GM23338 (cell line): ENCODE data around the gene MT1A. TPM values are rescaled to one million over a fixed set of nuclear protein-coding genes. Genes with fewer than 3 reads are reported as not detected.

Source experiments
- ATAC-seq: fragments of 200-7000 bp; cut with Tn5 transposase; 3 replicates; pipeline ENCODE4 v1.9.1; 2020
- DNase-seq: peaks from one replicate; pipeline ENCODE4 v3.0.0-alpha.2; 2015; ENCODE audit warnings: low spot score
- H2AFZ ChIP-seq: fragments of 200-600 bp; sonication (generic); 2 replicates; pipeline ENCODE4 v1.8.0; 2016; ENCODE audit warnings: antibody characterized with exemption, mild to moderate bottlenecking, moderate library complexity
- H3F3A ChIP-seq: fragments of 200-600 bp; sonication (generic); replicated peaks from 2 replicates; pipeline ENCODE4 v1.8.0; 2017; ENCODE audit warnings: antibody characterized with exemption, mixed run types, low read depth
- H3K27ac ChIP-seq: fragments of 200-600 bp; sonication (generic); 2 replicates; pipeline ENCODE4 v1.6.1; 2016; ENCODE audit warnings: low read depth
- H3K27me3 ChIP-seq: fragments of 200-600 bp; sonication (generic); 2 replicates; pipeline ENCODE4 v1.8.0; 2016; ENCODE audit warnings: mild to moderate bottlenecking, mixed run types, moderate library complexity; ENCODE audit not compliant: insufficient read depth
- H3K36me3 ChIP-seq: fragments of 200-600 bp; sonication (generic); 2 replicates; pipeline ENCODE4 v1.8.0; 2016; ENCODE audit warnings: mild to moderate bottlenecking; ENCODE audit not compliant: insufficient read depth
- H3K4me1 ChIP-seq: fragments of 200-600 bp; sonication (generic); 2 replicates; pipeline ENCODE4 v1.8.0; 2016; ENCODE audit warnings: mild to moderate bottlenecking, moderate library complexity; ENCODE audit not compliant: insufficient read depth
- H3K4me2 ChIP-seq: fragments of 200-600 bp; sonication (generic); 2 replicates; pipeline ENCODE4 v1.7.1; 2017; ENCODE audit warnings: mixed run types
- H3K4me3 ChIP-seq: fragments of 200-600 bp; sonication (generic); 2 replicates; pipeline ENCODE4 v1.6.1; 2016; ENCODE audit warnings: mixed run types
- H3K79me2 ChIP-seq: fragments of 200-600 bp; sonication (generic); replicated peaks from 2 replicates; pipeline ENCODE4 v1.8.0; 2017; ENCODE audit warnings: mild to moderate bottlenecking; ENCODE audit not compliant: insufficient read depth
- H3K9me2 ChIP-seq: fragments of 200-600 bp; sonication (generic); 2 replicates; pipeline ENCODE4 v1.8.0; 2017; ENCODE audit not compliant: insufficient read depth
- H4K20me1 ChIP-seq: fragments of 200-600 bp; sonication (generic); replicated peaks from 2 replicates; pipeline ENCODE4 v1.8.0; 2017; ENCODE audit warnings: mild to moderate bottlenecking; ENCODE audit not compliant: insufficient read depth
- H3K27ac Mint-ChIP-seq: 2 replicates; pipeline ENCODE4 v1.8.0; 2020; ENCODE audit warnings: inconsistent platforms, mild to moderate bottlenecking, moderate library complexity, mixed read lengths
- H3K27me3 Mint-ChIP-seq: 3 replicates; pipeline ENCODE4 v1.8.0; 2022; ENCODE audit warnings: low read depth, mild to moderate bottlenecking, moderate library complexity, mixed read lengths, inconsistent platforms; ENCODE audit not compliant: insufficient read depth, poor library complexity
- H3K36me3 Mint-ChIP-seq: 3 replicates; pipeline ENCODE4 v1.8.0; 2021; ENCODE audit warnings: low read depth, mild to moderate bottlenecking, inconsistent platforms, moderate library complexity, mixed read lengths
- H3K4me1 Mint-ChIP-seq: 3 replicates; pipeline ENCODE4 v1.8.0; 2020; ENCODE audit warnings: mild to moderate bottlenecking, inconsistent platforms, mixed read lengths
- H3K4me3 Mint-ChIP-seq: 3 replicates; pipeline ENCODE4 v1.8.0; 2021; ENCODE audit warnings: moderate library complexity, mild to moderate bottlenecking, inconsistent platforms, mixed read lengths
- H3K9me3 Mint-ChIP-seq: 3 replicates; pipeline ENCODE4 v1.8.0; 2020; ENCODE audit warnings: moderate library complexity, mild to moderate bottlenecking, inconsistent platforms, mixed read lengths
- CREB1 ChIP-seq: fragments of 250-450 bp; sonication (Bioruptor Pico); IDR thresholded peaks from 2 replicates; pipeline ENCODE4 v1.5.0; 2020; ENCODE audit warnings: low read depth, mild to moderate bottlenecking, moderate library complexity
- EZH2 ChIP-seq: fragments of 200-600 bp; sonication (generic); IDR thresholded peaks from one replicate; pipeline ENCODE4 v1.8.0; 2017; ENCODE audit warnings: antibody characterized with exemption, mild to moderate bottlenecking, low read depth; ENCODE audit not compliant: unreplicated experiment
- EZH2phosphoT487 ChIP-seq: fragments of 200-600 bp; sonication (generic); IDR thresholded peaks from one replicate; pipeline ENCODE4 v1.8.1; 2018; ENCODE audit warnings: antibody characterized with exemption; ENCODE audit not compliant: unreplicated experiment
- JUNB ChIP-seq: IDR thresholded peaks from one replicate; pipeline ENCODE4 v1.6.1; 2016; ENCODE audit warnings: antibody characterized with exemption; ENCODE audit not compliant: unreplicated experiment
- NANOG ChIP-seq: IDR thresholded peaks from 2 replicates; pipeline ENCODE4 v1.6.1; 2016; ENCODE audit warnings: antibody characterized with exemption, borderline replicate concordance
- POLR2AphosphoS5 ChIP-seq: IDR thresholded peaks from 2 replicates; pipeline ENCODE4 v1.6.1; 2016; ENCODE audit warnings: antibody characterized with exemption, low read depth
- STAT1 ChIP-seq: IDR thresholded peaks from one replicate; pipeline ENCODE4 v1.6.1; 2016; ENCODE audit warnings: antibody characterized with exemption; ENCODE audit not compliant: unreplicated experiment
- ZNF114 ChIP-seq: fragments of 250-450 bp; sonication (Bioruptor Pico); IDR thresholded peaks from 2 replicates; pipeline ENCODE4 v1.5.0; 2020; ENCODE audit warnings: mild to moderate bottlenecking, moderate library complexity
- ZNF331 ChIP-seq: fragments of 250-450 bp; sonication (Bioruptor Pico); IDR thresholded peaks from 2 replicates; pipeline ENCODE4 v1.5.0; 2020; ENCODE audit warnings: low read depth, mild to moderate bottlenecking, moderate library complexity
- polyA plus RNA-seq: library from polyadenylated mRNA; unstranded; fragments of >200 nt; fragmentation: Nextera tagmentation; extraction: Ambion mirVana; gene quantifications from 2 replicates; pipeline ENCODE4 v1.2.1, GENCODE V29; 2016
- total RNA-seq: library from RNA; depleted of rRNA; stranded (reverse); fragments of >200 nt; shearing (Covaris generic); gene quantifications from 2 replicates; pipeline ENCODE4 v1.2.3, GENCODE V29; 2014
- TF ChIP-seq, protein P1 (sequence below): IDR thresholded peaks from 2 replicates; pipeline ENCODE4 v1.6.1; 2016; ENCODE audit warnings: antibody characterized with exemption
- TF ChIP-seq, protein P2 (sequence below), 2 experiments: fragments of 200-600 bp in 1 of 2; sonication (generic) in 1 of 2; conservative IDR thresholded peaks; 2 replicates each; pipeline versions ENCODE4 v1.5.1 to v1.6.1; 2016 to 2017; ENCODE audit warnings: antibody characterized with exemption in 2 of 2, low read depth in 2 of 2, mild to moderate bottlenecking in 2 of 2, moderate library complexity in 1 of 2
- TF ChIP-seq, protein P3 (sequence below): IDR thresholded peaks from one replicate; pipeline ENCODE4 v1.6.1; 2018; ENCODE audit warnings: antibody characterized with exemption; ENCODE audit not compliant: unreplicated experiment
- TF ChIP-seq, protein P4 (sequence below): fragments of 250-450 bp; sonication (Bioruptor Pico); IDR thresholded peaks from 2 replicates; pipeline ENCODE4 v1.5.0; 2020; ENCODE audit warnings: mild to moderate bottlenecking, moderate library complexity

MT1A gene
- total and polyA plus RNA-seq, 2 experiments from 2014 or later: 2.5 TPM; not detected in 1

DNA sequence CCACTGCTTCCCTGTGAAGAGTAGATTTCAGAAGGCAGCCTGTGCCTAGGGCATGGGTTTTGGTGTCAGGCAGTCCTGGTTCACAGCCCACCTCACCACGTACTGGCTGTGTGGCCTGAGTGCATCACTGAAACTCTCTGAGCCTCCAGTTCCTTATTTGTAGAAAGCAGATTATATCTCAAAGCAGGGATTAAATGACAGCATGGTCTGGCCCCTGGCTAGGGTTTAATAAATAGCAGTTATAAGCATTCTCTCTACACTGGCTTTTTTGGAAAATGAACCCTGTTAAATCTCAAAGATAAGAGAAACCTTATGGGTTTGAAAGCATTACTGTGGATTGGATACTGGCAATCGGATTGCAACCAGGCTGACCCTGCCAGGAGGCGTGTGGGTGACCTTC, 8.9 kb upstream of the MT1A start:
- peaks cover 99% of the 10 kb centered on the region for H3K27me3 Mint-ChIP-seq
- H3K27ac ChIP-seq: no peak overlapping the region
- peaks cover 12% of the 10 kb centered on the region; the same call in 1 of the 2 replicates for H3F3A ChIP-seq
- peaks cover 23% of the 10 kb centered on the region for H3K4me1 Mint-ChIP-seq
- no peaks in the 10 kb centered on the region for H3K9me2 ChIP-seq
- no peak overlapping the region for H3K4me3 ChIP-seq
- H3K9me3 Mint-ChIP-seq: no peaks in the 10 kb centered on the region
- no peak overlapping the region for H3K4me3 Mint-ChIP-seq
- ATAC-seq (no peak), DNase-seq (no peak)
- H3K36me3 ChIP-seq: no peaks in the 10 kb centered on the region
- no peak overlapping the region for H2AFZ ChIP-seq
- no peaks in the 10 kb centered on the region for H3K79me2 ChIP-seq
- no peak overlapping the region for H3K27ac Mint-ChIP-seq
- H3K4me1 ChIP-seq: peaks cover 24% of the 10 kb centered on the region; the same call in 1 of the 2 replicates
- H3K27me3 ChIP-seq: peaks cover 100% of the 10 kb centered on the region
- H3K4me2 ChIP-seq: no peak overlapping the region
- H4K20me1 ChIP-seq: peaks cover 19% of the 10 kb centered on the region
- peaks cover 14% of the 10 kb centered on the region; the same call in 1 of the 3 replicates for H3K36me3 Mint-ChIP-seq
- TF ChIP-seq, protein P1, sequence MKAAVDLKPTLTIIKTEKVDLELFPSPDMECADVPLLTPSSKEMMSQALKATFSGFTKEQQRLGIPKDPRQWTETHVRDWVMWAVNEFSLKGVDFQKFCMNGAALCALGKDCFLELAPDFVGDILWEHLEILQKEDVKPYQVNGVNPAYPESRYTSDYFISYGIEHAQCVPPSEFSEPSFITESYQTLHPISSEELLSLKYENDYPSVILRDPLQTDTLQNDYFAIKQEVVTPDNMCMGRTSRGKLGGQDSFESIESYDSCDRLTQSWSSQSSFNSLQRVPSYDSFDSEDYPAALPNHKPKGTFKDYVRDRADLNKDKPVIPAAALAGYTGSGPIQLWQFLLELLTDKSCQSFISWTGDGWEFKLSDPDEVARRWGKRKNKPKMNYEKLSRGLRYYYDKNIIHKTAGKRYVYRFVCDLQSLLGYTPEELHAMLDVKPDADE: no peak
- TF ChIP-seq CREB1 (CRISPR knock-in tag) (no peak), ZNF331 (CRISPR knock-in tag) (no peak), POLR2AphosphoS5 (no peak), EZH2phosphoT487 (no peak), STAT1 (no peak), EZH2 (no peak), ZNF114 (CRISPR knock-in tag) (no peak), NANOG (no peak), JUNB (no peak)
- TF ChIP-seq, protein P2, sequence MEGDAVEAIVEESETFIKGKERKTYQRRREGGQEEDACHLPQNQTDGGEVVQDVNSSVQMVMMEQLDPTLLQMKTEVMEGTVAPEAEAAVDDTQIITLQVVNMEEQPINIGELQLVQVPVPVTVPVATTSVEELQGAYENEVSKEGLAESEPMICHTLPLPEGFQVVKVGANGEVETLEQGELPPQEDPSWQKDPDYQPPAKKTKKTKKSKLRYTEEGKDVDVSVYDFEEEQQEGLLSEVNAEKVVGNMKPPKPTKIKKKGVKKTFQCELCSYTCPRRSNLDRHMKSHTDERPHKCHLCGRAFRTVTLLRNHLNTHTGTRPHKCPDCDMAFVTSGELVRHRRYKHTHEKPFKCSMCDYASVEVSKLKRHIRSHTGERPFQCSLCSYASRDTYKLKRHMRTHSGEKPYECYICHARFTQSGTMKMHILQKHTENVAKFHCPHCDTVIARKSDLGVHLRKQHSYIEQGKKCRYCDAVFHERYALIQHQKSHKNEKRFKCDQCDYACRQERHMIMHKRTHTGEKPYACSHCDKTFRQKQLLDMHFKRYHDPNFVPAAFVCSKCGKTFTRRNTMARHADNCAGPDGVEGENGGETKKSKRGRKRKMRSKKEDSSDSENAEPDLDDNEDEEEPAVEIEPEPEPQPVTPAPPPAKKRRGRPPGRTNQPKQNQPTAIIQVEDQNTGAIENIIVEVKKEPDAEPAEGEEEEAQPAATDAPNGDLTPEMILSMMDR (conservative IDR thresholded peaks at IDR 0.05; ENCODE audit: low read depth in 2 of 2): no peak
- TF ChIP-seq, protein P3, sequence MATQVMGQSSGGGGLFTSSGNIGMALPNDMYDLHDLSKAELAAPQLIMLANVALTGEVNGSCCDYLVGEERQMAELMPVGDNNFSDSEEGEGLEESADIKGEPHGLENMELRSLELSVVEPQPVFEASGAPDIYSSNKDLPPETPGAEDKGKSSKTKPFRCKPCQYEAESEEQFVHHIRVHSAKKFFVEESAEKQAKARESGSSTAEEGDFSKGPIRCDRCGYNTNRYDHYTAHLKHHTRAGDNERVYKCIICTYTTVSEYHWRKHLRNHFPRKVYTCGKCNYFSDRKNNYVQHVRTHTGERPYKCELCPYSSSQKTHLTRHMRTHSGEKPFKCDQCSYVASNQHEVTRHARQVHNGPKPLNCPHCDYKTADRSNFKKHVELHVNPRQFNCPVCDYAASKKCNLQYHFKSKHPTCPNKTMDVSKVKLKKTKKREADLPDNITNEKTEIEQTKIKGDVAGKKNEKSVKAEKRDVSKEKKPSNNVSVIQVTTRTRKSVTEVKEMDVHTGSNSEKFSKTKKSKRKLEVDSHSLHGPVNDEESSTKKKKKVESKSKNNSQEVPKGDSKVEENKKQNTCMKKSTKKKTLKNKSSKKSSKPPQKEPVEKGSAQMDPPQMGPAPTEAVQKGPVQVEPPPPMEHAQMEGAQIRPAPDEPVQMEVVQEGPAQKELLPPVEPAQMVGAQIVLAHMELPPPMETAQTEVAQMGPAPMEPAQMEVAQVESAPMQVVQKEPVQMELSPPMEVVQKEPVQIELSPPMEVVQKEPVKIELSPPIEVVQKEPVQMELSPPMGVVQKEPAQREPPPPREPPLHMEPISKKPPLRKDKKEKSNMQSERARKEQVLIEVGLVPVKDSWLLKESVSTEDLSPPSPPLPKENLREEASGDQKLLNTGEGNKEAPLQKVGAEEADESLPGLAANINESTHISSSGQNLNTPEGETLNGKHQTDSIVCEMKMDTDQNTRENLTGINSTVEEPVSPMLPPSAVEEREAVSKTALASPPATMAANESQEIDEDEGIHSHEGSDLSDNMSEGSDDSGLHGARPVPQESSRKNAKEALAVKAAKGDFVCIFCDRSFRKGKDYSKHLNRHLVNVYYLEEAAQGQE: no peak
- TF ChIP-seq, protein P4, sequence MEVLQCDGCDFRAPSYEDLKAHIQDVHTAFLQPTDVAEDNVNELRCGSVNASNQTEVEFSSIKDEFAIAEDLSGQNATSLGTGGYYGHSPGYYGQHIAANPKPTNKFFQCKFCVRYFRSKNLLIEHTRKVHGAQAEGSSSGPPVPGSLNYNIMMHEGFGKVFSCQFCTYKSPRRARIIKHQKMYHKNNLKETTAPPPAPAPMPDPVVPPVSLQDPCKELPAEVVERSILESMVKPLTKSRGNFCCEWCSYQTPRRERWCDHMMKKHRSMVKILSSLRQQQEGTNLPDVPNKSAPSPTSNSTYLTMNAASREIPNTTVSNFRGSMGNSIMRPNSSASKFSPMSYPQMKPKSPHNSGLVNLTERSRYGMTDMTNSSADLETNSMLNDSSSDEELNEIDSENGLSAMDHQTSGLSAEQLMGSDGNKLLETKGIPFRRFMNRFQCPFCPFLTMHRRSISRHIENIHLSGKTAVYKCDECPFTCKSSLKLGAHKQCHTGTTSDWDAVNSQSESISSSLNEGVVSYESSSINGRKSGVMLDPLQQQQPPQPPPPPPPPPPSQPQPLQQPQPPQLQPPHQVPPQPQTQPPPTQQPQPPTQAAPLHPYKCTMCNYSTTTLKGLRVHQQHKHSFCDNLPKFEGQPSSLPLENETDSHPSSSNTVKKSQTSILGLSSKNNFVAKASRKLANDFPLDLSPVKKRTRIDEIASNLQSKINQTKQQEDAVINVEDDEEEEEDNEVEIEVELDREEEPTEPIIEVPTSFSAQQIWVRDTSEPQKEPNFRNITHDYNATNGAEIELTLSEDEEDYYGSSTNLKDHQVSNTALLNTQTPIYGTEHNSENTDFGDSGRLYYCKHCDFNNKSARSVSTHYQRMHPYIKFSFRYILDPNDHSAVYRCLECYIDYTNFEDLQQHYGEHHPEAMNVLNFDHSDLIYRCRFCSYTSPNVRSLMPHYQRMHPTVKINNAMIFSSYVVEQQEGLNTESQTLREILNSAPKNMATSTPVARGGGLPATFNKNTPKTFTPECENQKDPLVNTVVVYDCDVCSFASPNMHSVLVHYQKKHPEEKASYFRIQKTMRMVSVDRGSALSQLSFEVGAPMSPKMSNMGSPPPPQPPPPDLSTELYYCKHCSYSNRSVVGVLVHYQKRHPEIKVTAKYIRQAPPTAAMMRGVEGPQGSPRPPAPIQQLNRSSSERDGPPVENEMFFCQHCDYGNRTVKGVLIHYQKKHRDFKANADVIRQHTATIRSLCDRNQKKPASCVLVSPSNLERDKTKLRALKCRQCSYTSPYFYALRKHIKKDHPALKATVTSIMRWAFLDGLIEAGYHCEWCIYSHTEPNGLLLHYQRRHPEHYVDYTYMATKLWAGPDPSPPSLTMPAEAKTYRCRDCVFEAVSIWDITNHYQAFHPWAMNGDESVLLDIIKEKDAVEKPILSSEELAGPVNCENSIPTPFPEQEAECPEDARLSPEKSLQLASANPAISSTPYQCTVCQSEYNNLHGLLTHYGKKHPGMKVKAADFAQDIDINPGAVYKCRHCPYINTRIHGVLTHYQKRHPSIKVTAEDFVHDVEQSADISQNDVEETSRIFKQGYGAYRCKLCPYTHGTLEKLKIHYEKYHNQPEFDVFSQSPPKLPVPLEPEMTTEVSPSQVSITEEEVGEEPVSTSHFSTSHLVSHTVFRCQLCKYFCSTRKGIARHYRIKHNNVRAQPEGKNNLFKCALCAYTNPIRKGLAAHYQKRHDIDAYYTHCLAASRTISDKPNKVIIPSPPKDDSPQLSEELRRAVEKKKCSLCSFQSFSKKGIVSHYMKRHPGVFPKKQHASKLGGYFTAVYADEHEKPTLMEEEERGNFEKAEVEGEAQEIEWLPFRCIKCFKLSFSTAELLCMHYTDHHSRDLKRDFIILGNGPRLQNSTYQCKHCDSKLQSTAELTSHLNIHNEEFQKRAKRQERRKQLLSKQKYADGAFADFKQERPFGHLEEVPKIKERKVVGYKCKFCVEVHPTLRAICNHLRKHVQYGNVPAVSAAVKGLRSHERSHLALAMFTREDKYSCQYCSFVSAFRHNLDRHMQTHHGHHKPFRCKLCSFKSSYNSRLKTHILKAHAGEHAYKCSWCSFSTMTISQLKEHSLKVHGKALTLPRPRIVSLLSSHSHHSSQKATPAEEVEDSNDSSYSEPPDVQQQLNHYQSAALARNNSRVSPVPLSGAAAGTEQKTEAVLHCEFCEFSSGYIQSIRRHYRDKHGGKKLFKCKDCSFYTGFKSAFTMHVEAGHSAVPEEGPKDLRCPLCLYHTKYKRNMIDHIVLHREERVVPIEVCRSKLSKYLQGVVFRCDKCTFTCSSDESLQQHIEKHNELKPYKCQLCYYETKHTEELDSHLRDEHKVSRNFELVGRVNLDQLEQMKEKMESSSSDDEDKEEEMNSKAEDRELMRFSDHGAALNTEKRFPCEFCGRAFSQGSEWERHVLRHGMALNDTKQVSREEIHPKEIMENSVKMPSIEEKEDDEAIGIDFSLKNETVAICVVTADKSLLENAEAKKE (CRISPR knock-in tag): no peak
